ENCODE measurements around the gene RMND5A.

DNA sequence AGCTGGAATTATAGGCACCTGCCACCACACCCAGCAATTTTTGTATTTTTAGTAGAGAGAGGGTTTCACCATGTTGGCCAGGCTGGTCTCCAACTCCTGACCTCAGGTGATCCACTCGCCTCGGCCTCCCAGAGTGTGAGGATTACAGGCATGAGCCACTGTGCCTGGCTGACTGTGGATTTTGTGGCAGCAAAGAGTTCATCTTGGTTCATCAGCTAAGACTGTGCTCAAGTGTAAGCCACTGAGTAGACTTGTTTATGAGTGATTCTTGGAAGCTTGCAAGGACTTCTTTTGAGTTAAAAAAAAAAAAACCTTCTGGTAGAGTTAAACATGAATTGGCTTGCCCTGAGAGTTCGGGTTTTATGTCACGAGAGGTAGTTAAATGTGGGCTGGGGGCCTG is 106.9 kb downstream of the RMND5A start:
- TF ChIP-seq, protein P1, sequence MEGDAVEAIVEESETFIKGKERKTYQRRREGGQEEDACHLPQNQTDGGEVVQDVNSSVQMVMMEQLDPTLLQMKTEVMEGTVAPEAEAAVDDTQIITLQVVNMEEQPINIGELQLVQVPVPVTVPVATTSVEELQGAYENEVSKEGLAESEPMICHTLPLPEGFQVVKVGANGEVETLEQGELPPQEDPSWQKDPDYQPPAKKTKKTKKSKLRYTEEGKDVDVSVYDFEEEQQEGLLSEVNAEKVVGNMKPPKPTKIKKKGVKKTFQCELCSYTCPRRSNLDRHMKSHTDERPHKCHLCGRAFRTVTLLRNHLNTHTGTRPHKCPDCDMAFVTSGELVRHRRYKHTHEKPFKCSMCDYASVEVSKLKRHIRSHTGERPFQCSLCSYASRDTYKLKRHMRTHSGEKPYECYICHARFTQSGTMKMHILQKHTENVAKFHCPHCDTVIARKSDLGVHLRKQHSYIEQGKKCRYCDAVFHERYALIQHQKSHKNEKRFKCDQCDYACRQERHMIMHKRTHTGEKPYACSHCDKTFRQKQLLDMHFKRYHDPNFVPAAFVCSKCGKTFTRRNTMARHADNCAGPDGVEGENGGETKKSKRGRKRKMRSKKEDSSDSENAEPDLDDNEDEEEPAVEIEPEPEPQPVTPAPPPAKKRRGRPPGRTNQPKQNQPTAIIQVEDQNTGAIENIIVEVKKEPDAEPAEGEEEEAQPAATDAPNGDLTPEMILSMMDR (IDR thresholded peaks at IDR 0.05): no peak
- TF ChIP-seq POLR2A (IDR thresholded peaks at IDR 0.05): no peak
